Hepatocyte (in vitro differentiated cells): ENCODE results near the gene ITGA11. TPM values are rescaled to one million over a fixed set of nuclear protein-coding genes. Genes with fewer than 3 reads are reported as not detected.
A peak's percentile ranks its signal among the peaks of the same experiment; 100 is the strongest.

Experiments used
- DNase-seq: peaks from one replicate; pipeline ENCODE4 v3.0.0-alpha.2; 2016; ENCODE audit warnings: low spot score
- H2AFZ ChIP-seq: fragments of 200-600 bp; sonication (generic); 2 replicates; pipeline ENCODE4 v1.6.0; 2016; ENCODE audit warnings: antibody characterized with exemption, mild to moderate bottlenecking
- H3K27ac ChIP-seq: fragments of 200-600 bp; sonication (generic); 2 replicates; pipeline ENCODE4 v1.5.1; 2016; ENCODE audit warnings: mild to moderate bottlenecking
- H3K27me3 ChIP-seq: fragments of 200-600 bp; sonication (generic); 2 replicates; pipeline ENCODE4 v1.6.1; 2016
- H3K36me3 ChIP-seq: fragments of 200-600 bp; sonication (generic); replicated peaks from 2 replicates; pipeline ENCODE4 v1.5.1; 2016; ENCODE audit warnings: low read depth; ENCODE audit not compliant: insufficient read depth
- H3K4me1 ChIP-seq: fragments of 200-600 bp; sonication (generic); 2 replicates; pipeline ENCODE4 v1.5.1; 2016; ENCODE audit warnings: mild to moderate bottlenecking, moderate library complexity; ENCODE audit not compliant: insufficient read depth
- H3K4me2 ChIP-seq: fragments of 200-600 bp; sonication (generic); 2 replicates; pipeline ENCODE4 v1.6.0; 2016
- H3K4me3 ChIP-seq: fragments of 200-600 bp; sonication (generic); 2 replicates; pipeline ENCODE4 v1.5.1; 2016; ENCODE audit warnings: mild to moderate bottlenecking
- H3K79me2 ChIP-seq: fragments of 200-600 bp; sonication (generic); 2 replicates; pipeline ENCODE4 v1.6.0; 2017; ENCODE audit warnings: mild to moderate bottlenecking
- H3K9me2 ChIP-seq: fragments of 200-600 bp; sonication (generic); replicated peaks from 2 replicates; pipeline ENCODE4 v1.6.0; 2017; ENCODE audit warnings: mild to moderate bottlenecking; ENCODE audit not compliant: insufficient read depth
- H3K9me3 ChIP-seq: fragments of 200-600 bp; sonication (generic); 2 replicates; pipeline ENCODE4 v1.5.1; 2016; ENCODE audit warnings: low read depth, mild to moderate bottlenecking
- H4K20me1 ChIP-seq: fragments of 200-600 bp; sonication (generic); 2 replicates; pipeline ENCODE4 v1.6.0; 2016; ENCODE audit warnings: mild to moderate bottlenecking; ENCODE audit not compliant: insufficient read depth, poor library complexity, severe bottlenecking
- CTCF ChIP-seq: fragments of 200-600 bp; sonication (generic); IDR thresholded peaks from 2 replicates; pipeline ENCODE4 v1.5.1; 2016; ENCODE audit warnings: antibody characterized with exemption, mild to moderate bottlenecking; ENCODE audit not compliant: poor library complexity
- EZH2 ChIP-seq: fragments of 200-600 bp; sonication (generic); IDR thresholded peaks from 2 replicates; pipeline ENCODE4 v1.6.1; 2016; ENCODE audit warnings: antibody characterized with exemption, mild to moderate bottlenecking, borderline replicate concordance
- EZH2phosphoT487 ChIP-seq: fragments of 200-600 bp; sonication (generic); IDR thresholded peaks from one replicate; pipeline ENCODE4 v1.6.1; 2018; ENCODE audit warnings: antibody characterized with exemption, mild to moderate bottlenecking, low read depth, moderate library complexity; ENCODE audit not compliant: unreplicated experiment, severe bottlenecking
- WGBS: methylation state at CpG from one replicate; pipeline ENCODE4 v1.1.6; 2016; ENCODE audit warnings: low lambda C conversion rate; ENCODE audit errors: missing lambda C conversion rate; 5-methylcytosine and 5-hydroxymethylcytosine counted together
- polyA plus RNA-seq: library from polyadenylated mRNA; unstranded; fragments of >200 nt; fragmentation: Nextera tagmentation; extraction: Ambion mirVana; gene quantifications from 2 replicates; pipeline ENCODE4 v1.2.1, GENCODE V29; 2016
- total RNA-seq: library from RNA; depleted of rRNA; stranded (reverse); fragments of >200 nt; gene quantifications from 2 replicates; pipeline ENCODE4 v1.2.3, GENCODE V29; 2014

Gene ITGA11
- total and polyA plus RNA-seq, 2 experiments from 2014 or later: 9.7 to 19.6 TPM

GRCh38 chr15:68384451-68385239 lies 47.3 kb downstream of the ITGA11 start:
- H3K27ac ChIP-seq: peak overlapping the region; percentile 68
- no peaks in the 10 kb centered on the region for H3K27me3 ChIP-seq
- H3K4me2 ChIP-seq: no peak overlapping the region
- WGBS: 41% methylated on average over 9 of the region's 9 CpGs
- H2AFZ ChIP-seq: no peak overlapping the region
- no peak overlapping the region for H3K4me3 ChIP-seq
- no peaks in the 10 kb centered on the region for H3K36me3 ChIP-seq
- H3K9me3 ChIP-seq: no peaks in the 10 kb centered on the region
- no peaks in the 10 kb centered on the region for H3K79me2 ChIP-seq
- no peaks in the 10 kb centered on the region for H3K9me2 ChIP-seq
- no peaks in the 10 kb centered on the region for H4K20me1 ChIP-seq
- TF ChIP-seq CTCF (no peak), EZH2phosphoT487 (no peak), EZH2 (no peak)
- H3K4me1 ChIP-seq: peaks cover 6% of the 10 kb centered on the region
- peak; percentile 74 for DNase-seq

GRCh38 chr15:68383161-68384074 lies 48.5 kb downstream of the ITGA11 start:
- Histone ChIP-seq H3K79me2 (no peaks in the 10 kb centered on the region), H3K9me3 (no peaks in the 10 kb centered on the region), H3K4me2 (no peak overlapping the region), H3K36me3 (no peaks in the 10 kb centered on the region), H3K9me2 (no peaks in the 10 kb centered on the region), H3K27me3 (no peaks in the 10 kb centered on the region), H3K4me1 (peaks cover 6% of the 10 kb centered on the region), H3K4me3 (no peak overlapping the region), H3K27ac (peak overlapping the region; percentile 14), H4K20me1 (no peaks in the 10 kb centered on the region), H2AFZ (no peak overlapping the region)
- 94% methylated on average over 12 of the region's 12 CpGs for WGBS
- peak; percentile 44 for DNase-seq
- TF ChIP-seq EZH2phosphoT487: no peak
- TF ChIP-seq CTCF: peak; percentile 49

GRCh38 chr15:68382286-68383007 lies 49.5 kb downstream of the ITGA11 start:
- Histone ChIP-seq H3K4me2 (no peak overlapping the region), H2AFZ (no peak overlapping the region), H3K27ac (no peak overlapping the region), H3K4me1 (peaks cover 6% of the 10 kb centered on the region), H3K9me2 (no peaks in the 10 kb centered on the region), H3K79me2 (no peaks in the 10 kb centered on the region), H3K36me3 (no peaks in the 10 kb centered on the region), H3K27me3 (no peaks in the 10 kb centered on the region), H3K9me3 (no peaks in the 10 kb centered on the region), H3K4me3 (no peak overlapping the region), H4K20me1 (no peaks in the 10 kb centered on the region)
- TF ChIP-seq CTCF (no peak), EZH2 (no peak), EZH2phosphoT487 (no peak)
- WGBS: 86% methylated on average over 5 of the region's 5 CpGs
- no peak for DNase-seq
